IPS-18a (cell line): ENCODE results near the gene WBP1.
"Not testable (repeated sequence)": the region's sequence is repeated elsewhere in the genome, so short reads cannot be mapped to it uniquely, and the experiment has no call there.

ENCODE experiments used
- H3K27ac ChIP-seq: one replicate; pipeline ENCODE4 v1.5.1; 2013; ENCODE audit warnings: low read length
- H3K27me3 ChIP-seq: one replicate; pipeline ENCODE4 v1.6.1; 2013; ENCODE audit warnings: mild to moderate bottlenecking, low read length; ENCODE audit not compliant: control insufficient read depth, insufficient read depth
- H3K36me3 ChIP-seq: one replicate; pipeline ENCODE4 v1.6.1; 2013; ENCODE audit warnings: low read depth, low read length; ENCODE audit not compliant: control insufficient read depth
- H3K4me1 ChIP-seq: one replicate; pipeline ENCODE4 v1.6.1; 2013; ENCODE audit warnings: low read depth, low read length; ENCODE audit not compliant: control insufficient read depth
- H3K4me3 ChIP-seq: one replicate; pipeline ENCODE4 v1.5.1; 2013; ENCODE audit warnings: low read length
- H3K9ac ChIP-seq: one replicate; pipeline ENCODE4 v1.6.1; 2013; ENCODE audit warnings: mild to moderate bottlenecking, low read length, moderate library complexity
- H3K9me3 ChIP-seq: one replicate; pipeline ENCODE4 v1.6.1; 2013; ENCODE audit warnings: low read depth, low read length; ENCODE audit not compliant: control insufficient read depth

Gene WBP1

GRCh38 chr2:74461187-74462053 lies 3.2 kb downstream of the WBP1 start:
- Histone ChIP-seq H3K27ac (no peak overlapping the region), H3K9ac (no peak overlapping the region), H3K36me3 (peaks cover 24% of the 10 kb centered on the region), H3K4me3 (no peak overlapping the region), H3K27me3 (no peaks in the 10 kb centered on the region), H3K4me1 (peaks cover 5% of the 10 kb centered on the region), H3K9me3 (no peaks in the 10 kb centered on the region)

GRCh38 chr2:74462054-74462785 lies 4.0 kb downstream of the WBP1 start:
- no peaks in the 10 kb centered on the region for H3K4me1 ChIP-seq
- no peak overlapping the region for H3K4me3 ChIP-seq
- peaks cover 24% of the 10 kb centered on the region for H3K36me3 ChIP-seq
- H3K9me3 ChIP-seq, result no peaks in the 10 kb centered on the region
- no peaks in the 10 kb centered on the region for H3K27me3 ChIP-seq
- no peak overlapping the region for H3K27ac ChIP-seq
- no peak overlapping the region for H3K9ac ChIP-seq

DNA sequence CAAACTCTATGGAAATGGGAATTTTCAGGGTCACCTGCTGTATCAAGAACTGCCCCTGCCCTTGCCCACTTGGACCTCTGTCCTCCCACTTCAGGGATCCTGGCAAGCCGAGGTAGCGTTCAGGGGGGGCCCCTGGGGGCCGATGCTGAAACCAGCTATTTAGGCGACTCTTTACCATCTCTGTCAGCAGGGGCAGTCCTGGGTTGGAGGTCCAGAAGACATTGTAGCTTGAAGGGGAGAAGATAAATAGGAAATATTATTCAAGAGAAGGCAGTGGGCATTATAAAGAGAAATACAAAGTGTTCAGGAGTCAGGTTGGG lies 4.5 kb downstream of the WBP1 start:
- no peaks in the 10 kb centered on the region for H3K9me3 ChIP-seq
- H3K4me1 ChIP-seq, result no peaks in the 10 kb centered on the region
- no peaks in the 10 kb centered on the region for H3K27me3 ChIP-seq
- H3K9ac ChIP-seq, result no peak overlapping the region
- peaks cover 24% of the 10 kb centered on the region for H3K36me3 ChIP-seq
- H3K27ac ChIP-seq, result no peak overlapping the region
- no peak overlapping the region for H3K4me3 ChIP-seq

DNA sequence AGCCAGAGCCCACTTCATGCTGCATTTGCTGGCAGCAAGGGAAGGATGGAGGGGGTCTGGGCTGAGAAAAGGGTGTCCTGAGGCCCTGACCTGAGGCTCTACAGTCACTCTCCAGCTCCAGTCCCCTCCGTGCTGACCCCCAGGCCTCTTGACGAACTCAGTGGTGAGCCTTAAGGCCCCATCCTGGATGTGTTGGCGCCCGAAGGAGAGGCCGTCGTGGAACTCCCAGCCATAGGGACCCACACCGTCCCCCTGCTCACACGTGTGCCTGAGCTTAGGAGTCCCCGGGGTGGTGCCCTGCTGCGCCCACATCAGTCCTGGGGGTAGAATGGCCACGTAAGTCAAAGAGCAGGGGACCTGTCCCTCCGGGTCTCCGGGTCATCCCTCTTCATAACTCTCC lies 6.2 kb downstream of the WBP1 start:
- Histone ChIP-seq H3K4me1 (no peaks in the 10 kb centered on the region), H3K27ac (no peak overlapping the region), H3K9ac (peak overlapping the region; percentile 60), H3K4me3 (peak overlapping the region; percentile 84), H3K27me3 (no peaks in the 10 kb centered on the region), H3K9me3 (no peaks in the 10 kb centered on the region), H3K36me3 (peaks cover 24% of the 10 kb centered on the region)

DNA sequence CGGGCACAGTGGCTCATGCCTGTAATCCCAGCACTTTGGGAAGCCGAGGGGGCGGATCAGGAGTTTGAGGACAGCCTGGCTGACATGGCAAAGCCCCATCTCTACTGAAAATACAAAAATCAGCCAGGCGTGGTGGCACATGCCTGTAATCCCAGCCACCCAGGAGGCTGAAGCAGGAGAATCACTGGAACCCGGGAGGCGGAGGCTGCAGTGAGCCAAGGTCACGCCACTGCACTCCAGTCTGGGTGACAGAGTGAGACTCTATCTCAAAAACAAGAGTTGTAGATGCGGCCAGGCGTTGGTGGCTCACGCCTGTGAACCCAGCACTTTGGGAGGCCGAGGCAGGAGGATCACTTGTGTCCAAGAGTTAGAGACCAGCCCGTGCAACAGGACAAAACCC lies 12.5 kb downstream of the WBP1 start:
- not testable (repeated sequence) for H3K4me3 ChIP-seq, H3K27me3 ChIP-seq, H3K4me1 ChIP-seq, H3K9ac ChIP-seq, H3K27ac ChIP-seq, H3K9me3 ChIP-seq
- peaks cover 16% of the 10 kb centered on the region for H3K36me3 ChIP-seq

GRCh38 chr2:74471332-74472065 lies 13.3 kb downstream of the WBP1 start:
- H3K4me3 ChIP-seq, result peak overlapping the region; percentile 99

GRCh38 chr2:74472086-74472944 lies 14.1 kb downstream of the WBP1 start, which contains the start of gene MRPL53:
MRPL53 (minus strand) TSS chr2:74472680; CDS start chr2:74472660, 20 bp downstream.
- peaks cover 17% of the 10 kb centered on the region for H3K36me3 ChIP-seq
- H3K9me3 ChIP-seq, result no peaks in the 10 kb centered on the region
- H3K27ac ChIP-seq, result peak within 1 kb of the TSS; percentile 95
- peak within 1 kb of the TSS; percentile 99 for H3K4me3 ChIP-seq
- peak within 1 kb of the TSS; percentile 81 for H3K9ac ChIP-seq
- peaks cover 4% of the 10 kb centered on the region for H3K4me1 ChIP-seq
- no peaks in the 10 kb centered on the region for H3K27me3 ChIP-seq

More at GRCh38 chr2:74471332-74472065, 13.3 kb downstream of the WBP1 start:
- Histone ChIP-seq H3K9me3 (no peaks in the 10 kb centered on the region), H3K27ac (no peak overlapping the region), H3K27me3 (no peaks in the 10 kb centered on the region), H3K9ac (peak overlapping the region; percentile 81), H3K4me1 (peaks cover 4% of the 10 kb centered on the region), H3K36me3 (peaks cover 17% of the 10 kb centered on the region)

DNA sequence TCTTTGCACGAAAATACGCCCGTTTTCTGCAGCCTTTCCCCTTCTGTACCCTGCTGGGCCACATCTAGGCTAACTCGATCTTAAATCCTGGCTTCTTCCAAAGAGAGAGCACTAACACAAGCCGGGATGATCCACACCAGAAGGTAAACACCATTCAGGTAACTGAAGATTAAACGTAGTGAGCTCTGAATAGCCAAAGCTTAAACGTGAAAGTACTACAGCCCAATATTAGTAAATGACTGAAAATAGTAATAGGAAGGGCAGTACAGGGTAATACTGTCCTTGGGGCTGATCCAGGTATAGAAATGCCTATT lies 14.7 kb downstream of the WBP1 start:
- Histone ChIP-seq H3K4me1 (peaks cover 4% of the 10 kb centered on the region), H3K4me3 (peak overlapping the region; percentile 99), H3K36me3 (peaks cover 17% of the 10 kb centered on the region), H3K9me3 (no peaks in the 10 kb centered on the region), H3K27ac (peak overlapping the region; percentile 95), H3K9ac (peak overlapping the region; percentile 81), H3K27me3 (no peaks in the 10 kb centered on the region)

DNA sequence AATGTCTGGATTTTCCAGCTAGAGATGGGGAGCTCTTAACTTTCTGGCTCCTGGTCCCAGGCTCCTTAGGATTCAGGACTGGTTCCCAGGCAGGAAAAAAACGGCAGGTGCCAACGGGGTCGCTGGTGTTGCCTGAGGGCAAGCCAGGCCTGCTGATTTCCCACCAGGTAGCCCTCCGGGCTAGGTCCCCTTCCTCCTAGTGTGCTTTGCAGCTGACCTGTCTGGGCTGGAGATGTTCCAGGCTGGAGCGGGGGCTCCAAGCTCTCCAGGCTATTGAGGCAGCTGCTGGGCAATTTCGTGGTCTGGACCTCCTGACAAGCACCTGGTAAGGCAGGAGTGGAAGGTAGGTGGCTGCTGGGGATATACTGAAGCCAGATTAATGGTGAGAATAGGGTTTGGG lies 16.2 kb downstream of the WBP1 start:
- H3K27ac ChIP-seq, result no peak overlapping the region
- peaks cover 4% of the 10 kb centered on the region for H3K4me1 ChIP-seq
- no peak overlapping the region for H3K4me3 ChIP-seq
- H3K36me3 ChIP-seq, result peaks cover 17% of the 10 kb centered on the region
- H3K9me3 ChIP-seq, result no peaks in the 10 kb centered on the region
- no peak overlapping the region for H3K9ac ChIP-seq
- no peaks in the 10 kb centered on the region for H3K27me3 ChIP-seq

DNA sequence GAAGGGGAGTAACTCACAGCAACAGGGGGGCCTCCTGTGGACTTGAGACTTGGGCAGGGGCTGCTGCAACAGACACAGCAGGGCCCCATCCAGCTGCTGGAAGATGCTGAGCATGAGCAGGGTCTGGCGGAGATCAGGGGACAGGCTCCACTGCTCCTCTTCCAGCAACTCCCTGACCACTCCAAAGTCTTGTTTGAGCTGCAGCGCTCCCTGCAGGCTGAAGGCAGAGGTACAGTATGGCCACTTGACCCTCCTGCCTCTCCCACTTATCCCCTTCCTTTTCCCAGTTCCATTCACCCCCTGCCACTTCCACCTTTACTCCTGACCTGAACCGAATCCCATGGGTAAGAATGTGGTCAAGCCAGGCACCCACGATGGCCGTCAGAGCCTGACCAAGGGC lies 16.7 kb downstream of the WBP1 start:
- Histone ChIP-seq H3K36me3 (peaks cover 18% of the 10 kb centered on the region), H3K9ac (no peak overlapping the region), H3K9me3 (no peaks in the 10 kb centered on the region), H3K4me3 (no peak overlapping the region), H3K4me1 (peaks cover 4% of the 10 kb centered on the region), H3K27me3 (no peaks in the 10 kb centered on the region), H3K27ac (no peak overlapping the region)

DNA sequence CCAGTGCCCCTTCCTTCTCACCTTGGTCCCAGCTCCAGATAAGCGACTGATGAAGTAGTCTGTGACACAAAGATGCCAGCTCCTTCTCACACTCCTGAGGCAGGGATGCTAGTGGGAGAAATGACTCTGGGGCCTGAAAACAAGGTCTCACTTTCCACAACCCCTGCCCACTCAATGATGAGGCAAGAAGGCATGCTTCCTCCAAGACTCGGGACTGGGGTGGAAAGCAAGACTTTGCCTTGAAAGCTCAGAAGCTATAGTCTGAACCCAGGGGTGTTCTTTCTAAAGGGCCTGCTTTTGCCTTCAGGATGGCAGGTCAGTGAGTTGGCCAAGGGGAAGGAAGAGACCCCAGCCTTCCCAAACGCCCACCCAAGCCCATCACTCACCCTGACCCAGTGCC lies 23.2 kb downstream of the WBP1 start:
- no peaks in the 10 kb centered on the region for H3K27me3 ChIP-seq
- no peak overlapping the region for H3K9ac ChIP-seq
- no peaks in the 10 kb centered on the region for H3K9me3 ChIP-seq
- peak overlapping the region; percentile 100 for H3K4me3 ChIP-seq
- H3K27ac ChIP-seq, result no peak overlapping the region
- H3K4me1 ChIP-seq, result peaks cover 3% of the 10 kb centered on the region
- H3K36me3 ChIP-seq, result peaks cover 14% of the 10 kb centered on the region
